Measurements from ENCODE around the gene CCDC148.

CCDC148 gene

GRCh38 chr2:158124896-158125295 is 331.7 kb downstream of the CCDC148 start:
- DNase-seq (ENCODE audit: low spot score): no peak

Data from hematopoietic multipotent progenitor cell treated with erythropoietin and hydrocortisone succinate and interleukin-3 and kit ligand, for 17 days (in vitro differentiated cells).